ENCODE data around the gene MYH9.
"Not testable (repeated sequence)": the region's sequence is repeated elsewhere in the genome, so short reads cannot be mapped to it uniquely, and the experiment has no call there.

Gene MYH9

GRCh38 chr22:36294801-36295200, 93.0 kb downstream of the MYH9 start:
- DNase-seq (ENCODE audit: low spot score), result no peak
- TF ChIP-seq, protein P1, sequence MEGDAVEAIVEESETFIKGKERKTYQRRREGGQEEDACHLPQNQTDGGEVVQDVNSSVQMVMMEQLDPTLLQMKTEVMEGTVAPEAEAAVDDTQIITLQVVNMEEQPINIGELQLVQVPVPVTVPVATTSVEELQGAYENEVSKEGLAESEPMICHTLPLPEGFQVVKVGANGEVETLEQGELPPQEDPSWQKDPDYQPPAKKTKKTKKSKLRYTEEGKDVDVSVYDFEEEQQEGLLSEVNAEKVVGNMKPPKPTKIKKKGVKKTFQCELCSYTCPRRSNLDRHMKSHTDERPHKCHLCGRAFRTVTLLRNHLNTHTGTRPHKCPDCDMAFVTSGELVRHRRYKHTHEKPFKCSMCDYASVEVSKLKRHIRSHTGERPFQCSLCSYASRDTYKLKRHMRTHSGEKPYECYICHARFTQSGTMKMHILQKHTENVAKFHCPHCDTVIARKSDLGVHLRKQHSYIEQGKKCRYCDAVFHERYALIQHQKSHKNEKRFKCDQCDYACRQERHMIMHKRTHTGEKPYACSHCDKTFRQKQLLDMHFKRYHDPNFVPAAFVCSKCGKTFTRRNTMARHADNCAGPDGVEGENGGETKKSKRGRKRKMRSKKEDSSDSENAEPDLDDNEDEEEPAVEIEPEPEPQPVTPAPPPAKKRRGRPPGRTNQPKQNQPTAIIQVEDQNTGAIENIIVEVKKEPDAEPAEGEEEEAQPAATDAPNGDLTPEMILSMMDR (IDR thresholded peaks at IDR 0.05; ENCODE audit: extremely low read depth, missing control alignments), result no peak

GRCh38 chr22:36294293-36294620, 93.5 kb downstream of the MYH9 start:
- DNase-seq (ENCODE audit: low spot score), result no peak
- TF ChIP-seq, protein P1 (IDR thresholded peaks at IDR 0.05; ENCODE audit: extremely low read depth, missing control alignments), result no peak

- no peak for DNase-seq (ENCODE audit: low spot score)
- TF ChIP-seq, protein P1 (IDR thresholded peaks at IDR 0.05; ENCODE audit: extremely low read depth, missing control alignments), result no peak
Measured at GRCh38 chr22:36293606-36294292, 94.0 kb downstream of the MYH9 start.

GRCh38 chr22:36292823-36293530, 94.8 kb downstream of the MYH9 start:
- TF ChIP-seq, protein P1 (IDR thresholded peaks at IDR 0.05; ENCODE audit: extremely low read depth, missing control alignments), result no peak
- no peak for DNase-seq (ENCODE audit: low spot score)

DNA sequence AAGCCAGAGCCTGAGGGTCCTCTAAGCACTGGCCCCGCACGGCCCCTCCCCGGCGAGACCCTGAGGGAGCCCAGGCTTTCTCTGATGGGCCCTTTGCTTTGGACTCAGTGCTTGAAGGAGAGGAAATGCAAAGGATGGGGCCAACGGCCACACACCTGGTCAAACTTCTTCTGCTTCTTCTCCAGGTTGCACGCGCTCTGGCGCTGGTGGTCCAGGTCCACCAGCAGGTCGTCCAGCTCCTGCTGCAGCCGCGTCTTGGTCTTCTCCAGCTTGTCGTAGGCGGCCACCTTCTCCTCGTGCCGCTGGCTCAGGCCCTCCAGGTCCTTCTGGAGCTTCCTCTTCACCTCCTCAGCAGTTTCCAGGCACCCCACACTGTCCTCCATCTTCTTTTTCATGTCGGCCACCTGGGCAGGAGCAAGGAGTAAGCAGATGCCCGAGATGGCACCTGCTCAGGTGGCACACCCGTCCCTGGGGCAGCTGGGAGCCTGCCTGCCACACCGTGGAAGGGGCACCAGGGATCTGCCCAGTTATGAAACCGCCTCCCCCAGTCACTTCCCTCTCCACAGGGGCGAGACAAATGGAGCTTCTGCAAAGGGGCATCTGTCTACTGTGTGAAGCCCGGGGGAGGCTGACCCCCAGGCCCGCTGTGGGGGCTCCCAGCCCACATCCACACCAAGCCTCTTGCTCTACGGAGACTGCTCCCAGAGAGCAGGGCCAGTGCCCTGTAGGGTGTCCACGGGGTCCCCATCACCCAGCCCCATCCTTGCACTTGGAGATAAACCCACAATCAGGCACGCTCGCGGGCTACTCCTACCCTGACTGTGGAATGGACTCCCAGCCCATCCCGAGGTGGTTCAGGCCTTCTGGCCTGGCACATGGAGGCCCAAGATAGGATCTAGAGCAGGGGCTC, 95.7 kb downstream of the MYH9 start:
- DNase-seq (ENCODE audit: low spot score), result peak; percentile 21
- TF ChIP-seq, protein P1 (IDR thresholded peaks at IDR 0.05; ENCODE audit: extremely low read depth, missing control alignments), result no peak

GRCh38 chr22:36290391-36291075, 97.2 kb downstream of the MYH9 start:
- DNase-seq (ENCODE audit: low spot score), result not testable (repeated sequence)

GRCh38 chr22:36289948-36290371, 97.8 kb downstream of the MYH9 start:
- not testable (repeated sequence) for DNase-seq (ENCODE audit: low spot score)

Data from GM20000 (cell line).